ENCODE results near the gene YWHAE.

Gene YWHAE

DNA sequence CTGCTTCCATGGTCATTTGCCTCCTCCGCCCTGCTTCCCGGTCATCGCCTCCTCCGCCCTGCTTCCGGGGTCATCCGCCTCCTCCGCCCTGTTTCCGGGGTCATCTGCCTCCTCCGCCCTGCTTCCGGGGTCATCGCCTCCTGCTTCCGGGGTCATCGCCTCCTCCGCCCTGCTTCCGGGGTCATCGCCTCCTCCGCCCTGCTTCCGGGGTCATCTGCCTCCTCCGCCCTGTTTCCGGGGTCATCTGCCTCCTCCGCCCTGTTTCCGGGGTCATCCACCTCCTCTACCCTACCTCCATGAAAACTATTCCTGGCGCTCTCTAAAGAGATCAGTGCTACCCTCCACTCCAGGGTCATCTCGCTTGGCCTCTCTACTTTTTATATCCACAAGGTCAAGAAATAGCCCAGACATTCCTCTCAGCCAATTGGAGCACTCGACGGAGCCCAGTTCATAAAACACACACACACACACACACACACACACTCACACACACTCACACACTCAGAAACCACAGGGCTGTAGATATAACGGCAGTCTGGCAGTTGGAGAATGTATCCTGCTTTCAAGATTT lies 75.7 kb downstream of the YWHAE start:
- no peak for DNase-seq (ENCODE audit: low spot score)
- Histone ChIP-seq H3K4me3 (no peak overlapping the region), H3K27ac (no peak overlapping the region)
- TF ChIP-seq, protein P1, sequence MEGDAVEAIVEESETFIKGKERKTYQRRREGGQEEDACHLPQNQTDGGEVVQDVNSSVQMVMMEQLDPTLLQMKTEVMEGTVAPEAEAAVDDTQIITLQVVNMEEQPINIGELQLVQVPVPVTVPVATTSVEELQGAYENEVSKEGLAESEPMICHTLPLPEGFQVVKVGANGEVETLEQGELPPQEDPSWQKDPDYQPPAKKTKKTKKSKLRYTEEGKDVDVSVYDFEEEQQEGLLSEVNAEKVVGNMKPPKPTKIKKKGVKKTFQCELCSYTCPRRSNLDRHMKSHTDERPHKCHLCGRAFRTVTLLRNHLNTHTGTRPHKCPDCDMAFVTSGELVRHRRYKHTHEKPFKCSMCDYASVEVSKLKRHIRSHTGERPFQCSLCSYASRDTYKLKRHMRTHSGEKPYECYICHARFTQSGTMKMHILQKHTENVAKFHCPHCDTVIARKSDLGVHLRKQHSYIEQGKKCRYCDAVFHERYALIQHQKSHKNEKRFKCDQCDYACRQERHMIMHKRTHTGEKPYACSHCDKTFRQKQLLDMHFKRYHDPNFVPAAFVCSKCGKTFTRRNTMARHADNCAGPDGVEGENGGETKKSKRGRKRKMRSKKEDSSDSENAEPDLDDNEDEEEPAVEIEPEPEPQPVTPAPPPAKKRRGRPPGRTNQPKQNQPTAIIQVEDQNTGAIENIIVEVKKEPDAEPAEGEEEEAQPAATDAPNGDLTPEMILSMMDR (IDR thresholded peaks at IDR 0.05): no peak

DNA sequence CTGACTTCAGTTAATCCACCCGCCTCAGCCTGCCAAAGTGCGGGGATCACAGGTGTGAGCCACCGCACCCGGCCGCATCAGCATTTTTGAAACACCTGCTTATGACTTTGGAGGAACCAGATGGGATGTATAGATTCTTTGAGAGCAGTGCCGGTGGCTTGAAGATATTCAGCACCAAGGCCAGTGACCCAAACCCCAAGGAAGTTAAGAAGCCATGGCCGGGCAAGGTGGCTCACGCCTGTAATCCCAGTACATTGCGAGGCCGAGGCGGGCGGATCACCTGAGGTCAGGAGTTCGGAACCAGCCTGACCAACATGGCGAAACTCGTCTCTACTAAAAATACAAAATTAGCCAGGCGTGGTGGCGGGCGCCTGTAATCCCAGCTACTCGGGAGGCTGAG lies 76.7 kb downstream of the YWHAE start:
- Histone ChIP-seq H3K4me3 (no peak overlapping the region), H3K27ac (no peak overlapping the region)
- TF ChIP-seq, protein P1 (IDR thresholded peaks at IDR 0.05): no peak
- no peak for DNase-seq (ENCODE audit: low spot score)

DNA sequence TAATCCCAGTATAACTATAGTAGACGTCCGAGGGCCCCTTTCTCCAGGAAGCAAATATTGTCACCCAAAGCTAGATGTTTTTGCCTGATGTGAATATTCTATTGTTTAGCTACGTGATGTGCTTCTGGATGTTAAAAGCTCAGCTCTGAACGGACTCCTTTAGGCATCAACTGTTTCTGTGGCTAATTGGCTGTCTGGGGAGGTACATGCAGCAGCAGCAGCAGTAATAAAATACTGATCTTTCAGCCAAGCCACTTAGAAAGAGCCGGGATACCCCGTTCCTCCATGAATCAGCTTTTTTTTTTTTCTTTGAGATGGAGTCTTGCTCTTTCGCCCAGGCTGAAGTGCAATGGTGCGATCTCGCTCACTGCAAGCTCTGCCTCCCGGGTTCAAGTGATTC lies 77.5 kb downstream of the YWHAE start:
- TF ChIP-seq, protein P1 (IDR thresholded peaks at IDR 0.05): no peak
- Histone ChIP-seq H3K4me3 (no peak overlapping the region), H3K27ac (no peak overlapping the region)
- DNase-seq (ENCODE audit: low spot score): no peak

DNA sequence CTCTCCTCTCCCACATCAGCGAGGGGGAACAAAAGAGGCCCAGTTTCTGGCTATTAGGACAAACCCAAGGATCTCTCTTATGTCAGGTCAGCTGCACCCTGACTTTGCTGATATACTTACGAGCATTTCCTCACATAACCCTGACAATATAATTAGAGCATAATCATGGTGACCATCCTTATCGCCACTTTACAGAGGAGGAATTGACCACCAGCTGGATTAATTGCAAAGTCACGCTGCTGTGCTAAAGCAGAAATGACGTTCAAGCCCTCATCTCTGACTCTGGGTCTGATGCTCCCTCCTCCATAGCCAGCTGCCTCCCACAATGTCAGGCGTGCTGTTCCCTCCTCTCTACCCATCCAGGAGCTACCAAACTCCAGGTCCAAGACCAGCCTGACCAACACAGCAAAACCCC lies 78.0 kb downstream of the YWHAE start:
- H3K4me3 ChIP-seq: no peak overlapping the region
- DNase-seq (ENCODE audit: low spot score): no peak
- TF ChIP-seq, protein P1 (IDR thresholded peaks at IDR 0.05): no peak
- no peak overlapping the region for H3K27ac ChIP-seq

DNA sequence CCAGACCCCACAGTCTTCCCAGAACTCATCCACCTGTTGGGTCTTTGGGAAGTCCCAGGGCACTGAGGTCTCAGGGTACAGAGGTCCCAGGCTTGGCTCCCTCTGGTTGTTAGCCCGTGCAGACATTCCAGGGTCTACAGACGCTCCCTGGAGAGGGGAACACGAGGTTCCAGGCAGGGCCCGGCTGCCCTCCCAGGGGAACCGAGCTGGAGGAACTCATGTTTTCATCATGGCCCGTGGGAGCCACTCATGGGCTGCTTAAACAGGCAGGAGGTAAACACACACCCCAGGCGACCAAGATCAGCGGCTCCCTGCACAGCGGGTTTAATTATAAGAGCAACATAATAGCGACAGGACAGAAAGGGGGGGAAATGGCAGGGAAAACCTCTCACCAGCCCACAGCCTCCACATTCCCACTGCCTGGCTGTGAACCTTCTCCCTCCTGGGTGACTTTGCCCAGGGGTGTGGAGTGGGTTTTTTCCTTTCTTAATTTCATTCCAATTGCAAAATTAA lies 84.1 kb downstream of the YWHAE start:
- Histone ChIP-seq H3K4me3 (no peak overlapping the region), H3K27ac (peak overlapping the region; percentile 65 to 87)
- peak; percentile 90 for DNase-seq (ENCODE audit: low spot score)
- TF ChIP-seq, protein P1 (IDR thresholded peaks at IDR 0.05): no peak

DNA sequence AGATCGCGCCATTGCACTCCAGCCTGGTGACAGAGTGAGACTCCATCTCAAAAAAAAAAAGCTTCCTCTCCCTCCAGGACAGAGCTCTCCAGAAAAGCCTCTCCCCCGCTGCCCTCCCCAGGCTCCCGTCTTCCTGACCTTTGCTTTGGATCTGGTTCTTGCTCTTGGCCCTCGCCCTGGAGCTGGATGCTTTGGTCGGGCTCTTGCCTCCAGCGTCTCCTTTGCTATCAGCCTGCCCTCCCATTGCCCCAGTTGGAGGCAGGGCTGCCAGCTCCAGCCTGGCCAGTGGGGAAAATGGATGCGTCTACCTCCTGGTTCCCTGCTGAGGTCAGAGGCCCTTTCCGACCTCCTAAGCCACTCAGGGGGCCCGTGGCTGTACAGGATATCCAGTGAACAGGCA lies 84.6 kb downstream of the YWHAE start:
- Histone ChIP-seq H3K4me3 (no peak overlapping the region), H3K27ac (peak overlapping the region; percentile 65 to 87)
- DNase-seq (ENCODE audit: low spot score): peak; percentile 83
- TF ChIP-seq, protein P1 (IDR thresholded peaks at IDR 0.05): no peak

DNA sequence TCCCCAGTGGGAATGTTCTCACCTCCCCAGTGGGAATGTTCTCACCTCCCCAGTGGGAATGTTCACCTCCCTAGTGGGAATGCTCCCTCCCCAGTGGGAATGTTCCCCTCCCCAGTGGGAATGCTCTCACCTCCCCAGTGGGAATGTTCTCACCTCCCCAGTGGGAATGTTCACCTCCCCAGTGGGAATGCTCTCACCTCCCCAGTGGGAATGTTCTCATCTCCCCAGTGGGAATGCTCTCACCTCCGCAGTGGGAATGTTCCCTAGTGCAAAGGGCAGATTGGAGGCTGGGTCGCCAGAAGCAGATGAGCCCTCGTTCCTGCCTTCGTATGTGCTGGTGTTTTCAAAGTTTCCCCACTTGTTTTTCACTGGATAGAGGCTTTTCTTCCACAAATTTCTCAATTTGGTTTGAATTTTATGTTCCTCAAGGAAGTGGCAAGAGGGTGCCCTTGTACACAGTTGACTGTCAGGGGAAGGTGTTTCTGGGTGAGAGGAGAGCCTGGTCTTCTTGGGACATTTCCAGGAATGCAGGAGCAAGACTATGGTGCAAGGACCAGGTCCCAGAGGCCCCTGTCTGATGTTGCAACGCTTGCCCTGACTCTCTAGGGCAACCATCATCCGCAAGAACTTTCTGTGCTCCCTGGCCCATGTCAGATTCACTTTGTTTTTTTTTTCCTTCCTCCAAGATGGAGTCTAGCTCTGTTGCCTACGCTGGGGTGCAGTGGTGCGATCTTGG lies 86.6 kb downstream of the YWHAE start:
- no peak for DNase-seq (ENCODE audit: low spot score)
- Histone ChIP-seq H3K4me3 (no peak overlapping the region), H3K27ac (no peak overlapping the region)
- TF ChIP-seq, protein P1 (IDR thresholded peaks at IDR 0.05): no peak
